Epithelial cell of esophagus (primary cell): ENCODE results near the gene CHODL.

ENCODE experiments used
- DNase-seq: peaks from one replicate; pipeline ENCODE4 v3.0.0; 2010; ENCODE audit warnings: low read depth
- H3K4me3 ChIP-seq: 2 replicates; pipeline ENCODE4 v1.5.1; 2011; ENCODE audit warnings: mild to moderate bottlenecking, low read length, control low read depth
- TF ChIP-seq, protein P1 (sequence below): IDR thresholded peaks from 2 replicates; pipeline ENCODE4 v1.5.1; 2011; ENCODE audit warnings: low read depth, mild to moderate bottlenecking, low read length, control low read depth, inconsistent platforms; ENCODE audit not compliant: insufficient read depth; ENCODE audit errors: missing control alignments

CHODL gene

DNA sequence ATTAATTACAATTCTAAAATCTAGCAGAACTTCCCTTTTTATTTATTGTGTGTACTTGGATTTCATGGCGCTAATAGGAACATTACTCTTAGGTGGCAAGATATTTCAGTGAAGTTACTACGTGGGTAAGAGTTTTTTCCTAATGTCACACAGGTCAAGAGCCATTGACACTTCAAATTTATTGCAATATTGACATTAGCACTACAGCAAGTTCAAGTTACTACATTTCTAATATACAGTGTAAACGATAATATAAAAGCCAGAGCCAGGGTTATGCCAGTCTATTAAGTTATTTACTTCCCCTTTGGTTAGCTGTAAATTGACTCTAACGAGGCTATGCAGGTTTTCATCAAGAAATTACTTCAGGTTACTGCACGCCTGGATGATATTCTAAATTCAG lies 29.7 kb downstream of the CHODL start:
- TF ChIP-seq, protein P1, sequence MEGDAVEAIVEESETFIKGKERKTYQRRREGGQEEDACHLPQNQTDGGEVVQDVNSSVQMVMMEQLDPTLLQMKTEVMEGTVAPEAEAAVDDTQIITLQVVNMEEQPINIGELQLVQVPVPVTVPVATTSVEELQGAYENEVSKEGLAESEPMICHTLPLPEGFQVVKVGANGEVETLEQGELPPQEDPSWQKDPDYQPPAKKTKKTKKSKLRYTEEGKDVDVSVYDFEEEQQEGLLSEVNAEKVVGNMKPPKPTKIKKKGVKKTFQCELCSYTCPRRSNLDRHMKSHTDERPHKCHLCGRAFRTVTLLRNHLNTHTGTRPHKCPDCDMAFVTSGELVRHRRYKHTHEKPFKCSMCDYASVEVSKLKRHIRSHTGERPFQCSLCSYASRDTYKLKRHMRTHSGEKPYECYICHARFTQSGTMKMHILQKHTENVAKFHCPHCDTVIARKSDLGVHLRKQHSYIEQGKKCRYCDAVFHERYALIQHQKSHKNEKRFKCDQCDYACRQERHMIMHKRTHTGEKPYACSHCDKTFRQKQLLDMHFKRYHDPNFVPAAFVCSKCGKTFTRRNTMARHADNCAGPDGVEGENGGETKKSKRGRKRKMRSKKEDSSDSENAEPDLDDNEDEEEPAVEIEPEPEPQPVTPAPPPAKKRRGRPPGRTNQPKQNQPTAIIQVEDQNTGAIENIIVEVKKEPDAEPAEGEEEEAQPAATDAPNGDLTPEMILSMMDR = no peak
- no peak overlapping the region for H3K4me3 ChIP-seq
- DNase-seq = no peak

DNA sequence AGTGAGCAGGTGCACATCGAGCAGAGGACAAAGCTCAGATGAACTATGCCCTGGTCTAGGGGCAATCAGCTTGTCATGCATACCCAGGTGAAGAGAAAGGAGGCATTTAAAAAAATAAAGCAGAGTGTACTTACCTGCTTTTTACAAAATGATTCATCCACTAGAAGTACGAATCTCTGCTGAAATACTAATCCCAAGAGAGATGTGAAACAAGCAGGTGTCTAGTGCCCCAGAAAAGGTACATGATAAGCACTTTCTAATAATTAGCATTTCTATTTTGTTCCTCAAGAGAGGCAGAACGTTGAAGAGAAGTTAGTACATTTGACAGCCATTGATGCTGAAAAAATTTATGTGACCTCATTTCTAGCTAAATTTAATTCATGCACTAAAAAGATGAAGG lies 31.1 kb downstream of the CHODL start:
- DNase-seq = no peak
- TF ChIP-seq, protein P1 = no peak
- no peak overlapping the region for H3K4me3 ChIP-seq

DNA sequence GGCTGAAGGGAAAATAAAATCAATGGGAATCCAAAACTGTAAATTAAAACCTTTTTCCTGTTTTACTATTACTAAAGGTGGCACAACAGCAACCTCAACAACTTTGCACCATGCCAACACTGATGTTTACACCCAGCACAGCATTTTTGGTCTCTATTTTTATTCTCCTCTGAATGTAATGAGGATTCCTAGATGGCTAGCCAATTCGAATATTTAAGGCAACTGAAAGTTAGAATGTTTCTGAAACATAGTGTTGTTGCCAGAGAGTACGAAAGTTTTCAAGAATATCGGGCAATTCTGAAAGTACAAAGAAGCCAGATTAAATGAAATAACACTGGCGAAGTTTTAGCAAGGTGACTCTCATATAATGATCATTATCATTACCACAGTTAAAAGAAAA lies 40.7 kb downstream of the CHODL start:
- H3K4me3 ChIP-seq = no peak overlapping the region
- TF ChIP-seq, protein P1 = no peak
- DNase-seq = no peak

DNA sequence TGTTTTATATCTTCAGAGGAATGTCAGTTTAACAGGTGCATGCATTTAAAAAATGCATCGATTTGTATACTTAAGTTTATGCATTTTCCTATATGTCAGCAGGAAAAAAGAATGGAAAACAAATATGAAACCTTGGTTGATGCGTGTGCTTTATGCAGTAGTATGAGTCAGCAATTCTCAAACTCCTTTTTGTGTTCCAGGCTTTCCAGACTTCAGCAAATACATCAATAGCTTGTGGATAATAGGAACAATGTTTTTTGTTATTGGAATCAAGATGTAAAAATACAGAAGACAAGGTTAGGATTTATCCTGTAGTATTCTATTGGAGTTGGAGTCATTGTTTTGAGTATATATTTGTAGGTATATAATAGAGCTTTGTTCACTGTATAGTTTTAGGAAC lies 45.2 kb downstream of the CHODL start:
- no peak overlapping the region for H3K4me3 ChIP-seq
- no peak for DNase-seq
- TF ChIP-seq, protein P1 = no peak

DNA sequence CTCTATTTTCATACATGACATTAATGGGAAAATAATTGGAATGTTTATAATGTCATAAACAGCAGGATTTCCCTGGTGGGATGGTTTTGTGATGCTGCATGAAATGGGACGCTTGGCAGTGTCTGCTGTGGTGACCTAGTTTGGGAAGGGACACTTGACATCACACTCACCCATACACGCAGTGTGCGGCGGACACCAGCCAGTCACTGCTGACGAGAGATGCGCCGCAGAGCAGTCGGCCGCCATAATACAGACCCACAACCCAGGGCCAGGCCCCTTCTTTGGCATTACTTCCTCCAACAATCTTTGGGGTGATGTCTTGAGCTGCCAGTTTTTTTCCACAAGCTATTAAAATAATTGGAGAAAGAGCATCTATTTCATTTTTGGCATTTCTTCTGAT lies 49.5 kb downstream of the CHODL start:
- DNase-seq = no peak
- TF ChIP-seq, protein P1 = no peak
- no peak overlapping the region for H3K4me3 ChIP-seq

DNA sequence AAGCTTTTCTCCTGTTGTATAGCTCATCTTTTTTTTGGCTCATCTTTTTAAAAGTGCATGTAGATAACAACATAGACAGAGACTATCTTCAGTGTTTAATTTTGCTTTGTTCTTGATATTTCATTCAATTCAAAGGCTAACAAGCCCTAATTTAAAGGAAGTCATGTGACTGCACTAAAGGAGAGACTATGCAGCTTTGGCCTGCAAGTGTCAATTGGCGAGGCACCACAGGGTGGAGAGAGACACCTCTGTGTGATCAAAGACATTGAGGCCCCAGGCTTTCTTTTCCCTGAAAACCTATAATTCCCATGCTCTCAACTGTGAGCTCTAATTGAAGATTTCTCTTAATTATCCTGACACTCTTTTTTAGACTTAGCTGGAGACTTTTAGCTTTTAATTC lies 53.6 kb downstream of the CHODL start:
- TF ChIP-seq, protein P1 = no peak
- DNase-seq = no peak
- no peak overlapping the region for H3K4me3 ChIP-seq
